NT2/D1 (cell line): Measurements from ENCODE around the gene MXD1.

Experiments
- SUZ12 ChIP-seq: IDR thresholded peaks from 2 replicates; pipeline ENCODE4 v1.6.1; 2011; ENCODE audit not compliant: insufficient read length, insufficient read depth; ENCODE audit errors: extremely low read depth
- YY1 ChIP-seq: IDR thresholded peaks from 2 replicates; pipeline ENCODE4 v1.6.1; 2011; ENCODE audit not compliant: insufficient read length, insufficient read depth
- ZNF274 ChIP-seq: IDR thresholded peaks from 2 replicates; pipeline ENCODE4 v1.6.1; 2011; ENCODE audit warnings: mild to moderate bottlenecking, low read depth, low read length

- TF ChIP-seq YY1: no peak
- no peak for TF ChIP-seq ZNF274
- TF ChIP-seq SUZ12: no peak
Measured at GRCh38 chr2:69939722-69940121, 24.8 kb downstream of the MXD1 start.
